CD4-positive, alpha-beta T cell (primary cell): ENCODE data around the gene CCKAR. TPM values are rescaled to one million over a fixed set of nuclear protein-coding genes. Genes with fewer than 3 reads are reported as not detected.
A peak's percentile ranks its signal among the peaks of the same experiment; 100 is the strongest.

ENCODE experiments used
- ATAC-seq: fragments of 200-7000 bp; cut with Tn5 transposase; one replicate; pipeline ENCODE4 v1.10.0; 2022; ENCODE audit warnings: mild to moderate bottlenecking; ENCODE audit not compliant: poor library complexity
- CTCF ChIA-PET: fragments of 350-600 bp; sonication (Branson Sonifier 250); formaldehyde crosslinking; loops from one replicate; lab custom pipeline; 2021; ENCODE audit warnings: antibody characterized with exemption, inconsistent platforms; lab: Charles Lee
- POLR2A ChIA-PET: fragments of 350-600 bp; sonication (Branson Sonifier 250); formaldehyde crosslinking; loops from one replicate; lab custom pipeline; 2021; ENCODE audit warnings: antibody characterized with exemption, inconsistent platforms; lab: Charles Lee
- DNase-seq, 14 experiments: peaks; one replicate each; pipeline ENCODE4 v3.0.0-alpha.2; 2013 to 2020; ENCODE audit warnings: mixed read lengths in 2 of 14
- H3K27ac ChIP-seq, 2 donors: one replicate each; pipeline versions ENCODE4 v1.5.1 to v1.7.0; 2013; ENCODE audit warnings: low read length in 2 of 2, low read depth in 1 of 2, mild to moderate bottlenecking in 1 of 2
- H3K27me3 ChIP-seq, 2 experiments: 1 replicate in 1 of 2; 2 replicates in 1 of 2; pipeline versions ENCODE4 v1.6.1 to v1.7.0; 2013; ENCODE audit warnings: low read length in 2 of 2, control low read depth in 1 of 2, mild to moderate bottlenecking in 1 of 2, moderate library complexity in 1 of 2; ENCODE audit not compliant: insufficient read depth in 2 of 2, control insufficient read depth in 1 of 2
- H3K36me3 ChIP-seq: one replicate; pipeline ENCODE4 v1.6.1; 2013; ENCODE audit warnings: low read length, control low read depth; ENCODE audit not compliant: insufficient read depth
- H3K4me1 ChIP-seq: one replicate; pipeline ENCODE4 v1.6.1; 2013; ENCODE audit warnings: low read length, control low read depth; ENCODE audit not compliant: insufficient read depth
- H3K4me3 ChIP-seq: one replicate; pipeline ENCODE4 v1.5.1; 2013; ENCODE audit warnings: mild to moderate bottlenecking, low read length, moderate library complexity
- H3K9me3 ChIP-seq, 2 experiments: 1 replicate in 1 of 2; 2 replicates in 1 of 2; pipeline versions ENCODE4 v1.6.1 to v1.7.0; 2013; ENCODE audit warnings: low read length in 2 of 2, mild to moderate bottlenecking in 2 of 2, control low read depth in 1 of 2, moderate library complexity in 1 of 2; ENCODE audit not compliant: control insufficient read depth in 1 of 2, insufficient read depth in 1 of 2
- H3K27ac Mint-ChIP-seq: one replicate; pipeline ENCODE4 v1.8.0; 2020; ENCODE audit warnings: mixed read lengths
- H3K27me3 Mint-ChIP-seq: one replicate; pipeline ENCODE4 v1.8.0; 2021; ENCODE audit warnings: mixed read lengths
- H3K36me3 Mint-ChIP-seq: one replicate; pipeline ENCODE4 v1.8.0; 2021; ENCODE audit warnings: low read depth, mixed read lengths
- H3K4me1 Mint-ChIP-seq: one replicate; pipeline ENCODE4 v1.8.0; 2021; ENCODE audit warnings: low read depth, mixed read lengths
- H3K4me3 Mint-ChIP-seq: one replicate; pipeline ENCODE4 v1.8.0; 2020; ENCODE audit warnings: mild to moderate bottlenecking, mixed read lengths
- H3K9me3 Mint-ChIP-seq: one replicate; pipeline ENCODE4 v1.8.0; 2020; ENCODE audit warnings: mixed read lengths
- intact Hi-C, 2 experiments: fragments of 100-400 bp; cut with DNase I in 1 of 2; cut with micrococcal nuclease in 1 of 2; formaldehyde crosslinking; loops; one replicate each; pipeline versions ENCODE4 v1.15.1 to v1.9.0; 2023 to 2025; cut with DNase I, micrococcal nuclease
- total RNA-seq, 174 experiments: library from RNA in 2 of 174; stranded (reverse) in 2 of 174; gene quantifications; one replicate each; pipeline ENCODE4 v1.2.3 and lab custom pipeline; 2021 to 2026
- TF ChIP-seq, protein P1 (sequence below): fragments of 200-600 bp; IDR thresholded peaks from one replicate; pipeline ENCODE4 v1.8.0; 2022; ENCODE audit warnings: antibody characterized with exemption, mild to moderate bottlenecking

Gene CCKAR
- total RNA-seq, 2 experiments from 2014 or later, result not detected

GRCh38 chr4:26459054-26459755 lies 31.1 kb downstream of the CCKAR start:
- Histone ChIP-seq H3K4me3 (no peak overlapping the region), H3K36me3 (no peaks in the 10 kb centered on the region), H3K27ac (no peak overlapping the region), H3K9me3 (peaks cover 0 to 2% of the 10 kb centered on the region in 2 experiments), H3K4me1 (no peaks in the 10 kb centered on the region), H3K27me3 (no peaks in the 10 kb centered on the region)
- peaks cover 28% of the 10 kb centered on the region for H3K4me1 Mint-ChIP-seq
- TF ChIP-seq, protein P1, sequence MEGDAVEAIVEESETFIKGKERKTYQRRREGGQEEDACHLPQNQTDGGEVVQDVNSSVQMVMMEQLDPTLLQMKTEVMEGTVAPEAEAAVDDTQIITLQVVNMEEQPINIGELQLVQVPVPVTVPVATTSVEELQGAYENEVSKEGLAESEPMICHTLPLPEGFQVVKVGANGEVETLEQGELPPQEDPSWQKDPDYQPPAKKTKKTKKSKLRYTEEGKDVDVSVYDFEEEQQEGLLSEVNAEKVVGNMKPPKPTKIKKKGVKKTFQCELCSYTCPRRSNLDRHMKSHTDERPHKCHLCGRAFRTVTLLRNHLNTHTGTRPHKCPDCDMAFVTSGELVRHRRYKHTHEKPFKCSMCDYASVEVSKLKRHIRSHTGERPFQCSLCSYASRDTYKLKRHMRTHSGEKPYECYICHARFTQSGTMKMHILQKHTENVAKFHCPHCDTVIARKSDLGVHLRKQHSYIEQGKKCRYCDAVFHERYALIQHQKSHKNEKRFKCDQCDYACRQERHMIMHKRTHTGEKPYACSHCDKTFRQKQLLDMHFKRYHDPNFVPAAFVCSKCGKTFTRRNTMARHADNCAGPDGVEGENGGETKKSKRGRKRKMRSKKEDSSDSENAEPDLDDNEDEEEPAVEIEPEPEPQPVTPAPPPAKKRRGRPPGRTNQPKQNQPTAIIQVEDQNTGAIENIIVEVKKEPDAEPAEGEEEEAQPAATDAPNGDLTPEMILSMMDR, result peak; percentile 58
- no peaks in the 10 kb centered on the region for H3K27me3 Mint-ChIP-seq
- no peaks in the 10 kb centered on the region for H3K36me3 Mint-ChIP-seq
- peaks cover 2% of the 10 kb centered on the region for H3K9me3 Mint-ChIP-seq
- H3K27ac Mint-ChIP-seq, result peak overlapping the region; percentile 64
- intact Hi-C loops, result loop anchor here (1.0 to 10.0 kb wide), 4 partner anchors 126 to 551 kb away; partner anchors contain the start of gene TBC1D19 (in 1 of the 2)
- CTCF ChIA-PET, result interaction anchor here (1.2 kb wide), 1 partner anchor 125 kb away, joined by 5 read pairs; the partner anchor contains the start of gene TBC1D19
- POLR2A ChIA-PET, result interaction anchor here (0.6 to 2.6 kb wide), 4 partner anchors 125 to 434 kb away, joined by 3 to 13 read pairs (median 4); partner anchors contain the start of genes STIM2 and TBC1D19
- ATAC-seq (peak; percentile 50), DNase-seq (peak in 4 of 14 experiments; percentile 6 to 60 (median 54))
- H3K4me3 Mint-ChIP-seq, result peak overlapping the region; percentile 77

GRCh38 chr4:26458157-26458561 lies 32.1 kb downstream of the CCKAR start:
- H3K4me3 Mint-ChIP-seq, result peak overlapping the region; percentile 49
- ChIA-PET POLR2A (interaction anchor here (0.9 to 2.6 kb wide), 5 partner anchors 126 to 1192 kb away, joined by 3 to 13 read pairs (median 5); partner anchors contain the start of genes STIM2 and TBC1D19), CTCF (interaction anchor here (1.2 kb wide), 1 partner anchor 126 kb away, joined by 5 read pairs; the partner anchor contains the start of gene TBC1D19)
- H3K27ac Mint-ChIP-seq, result peak overlapping the region; percentile 70
- no peak overlapping the region for H3K4me3 ChIP-seq
- ATAC-seq (peak; percentile 88), DNase-seq (peak in 4 of 14 experiments; percentile 6 to 30 (median 18))
- no peak overlapping the region for H3K27ac ChIP-seq
- H3K36me3 Mint-ChIP-seq, result no peaks in the 10 kb centered on the region
- H3K4me1 ChIP-seq, result no peaks in the 10 kb centered on the region
- H3K27me3 ChIP-seq, result no peaks in the 10 kb centered on the region
- H3K4me1 Mint-ChIP-seq, result peaks cover 28% of the 10 kb centered on the region
- no peaks in the 10 kb centered on the region for H3K36me3 ChIP-seq
- peaks cover 2% of the 10 kb centered on the region for H3K9me3 Mint-ChIP-seq
- TF ChIP-seq, protein P1, result no peak
- H3K9me3 ChIP-seq, result peaks cover 6 to 9% of the 10 kb centered on the region in 2 experiments
- no peaks in the 10 kb centered on the region for H3K27me3 Mint-ChIP-seq
- intact Hi-C loops, result loop anchor here (2.0 to 10.0 kb wide), 3 partner anchors 127 to 551 kb away; partner anchors contain the start of gene TBC1D19 (in 1 of the 2)

- POLR2A ChIA-PET, result interaction anchor here (0.9 to 2.6 kb wide), 5 partner anchors 126 to 1191 kb away, joined by 3 to 13 read pairs (median 5); partner anchors contain the start of genes STIM2 and TBC1D19
- H3K27me3 Mint-ChIP-seq, result no peaks in the 10 kb centered on the region
- H3K9me3 Mint-ChIP-seq, result peaks cover 2% of the 10 kb centered on the region
- H3K27ac ChIP-seq, result no peak overlapping the region
- H3K4me3 ChIP-seq, result no peak overlapping the region
- TF ChIP-seq, protein P1, result no peak
- no peak for DNase-seq
- no peaks in the 10 kb centered on the region for H3K36me3 Mint-ChIP-seq
- H3K36me3 ChIP-seq, result no peaks in the 10 kb centered on the region
- ATAC-seq, result no peak
- H3K4me1 ChIP-seq, result no peaks in the 10 kb centered on the region
- H3K27me3 ChIP-seq, result no peaks in the 10 kb centered on the region
- intact Hi-C loops, result loop anchor here in 1 of 2 experiments (5.0 to 10.0 kb wide), 2 partner anchors 127 to 265 kb away; partner anchors contain the start of gene TBC1D19
- peaks cover 28% of the 10 kb centered on the region for H3K4me1 Mint-ChIP-seq
- CTCF ChIA-PET, result no interaction called here
- H3K9me3 ChIP-seq, result peaks cover 6 to 10% of the 10 kb centered on the region in 2 experiments
- peak overlapping the region; percentile 3 for H3K4me3 Mint-ChIP-seq
- no peak overlapping the region for H3K27ac Mint-ChIP-seq
Observed at GRCh38 chr4:26457412-26457811, 32.9 kb downstream of the CCKAR start.
